Renal pelvis (tissue), 4 donors: ENCODE data around the gene HSPA1A. TPM values are rescaled to one million over a fixed set of nuclear protein-coding genes. Genes with fewer than 3 reads are reported as not detected.
"Not testable (repeated sequence)": the region's sequence is repeated elsewhere in the genome, so short reads cannot be mapped to it uniquely, and the experiment has no call there.

Experiments
- DNase-seq: peaks from one replicate; pipeline ENCODE4 v3.0.0-alpha.2; 2013
- polyA plus RNA-seq, 3 donors: library from polyadenylated mRNA; unstranded; fragments of 120-200 nt; gene quantifications; one replicate each; pipeline ENCODE4 v1.2.1, GENCODE V29; 2013; ENCODE audit not compliant: insufficient read length in 3 of 3

HSPA1A gene
- polyA plus RNA-seq, 3 donors = 104 to 122 (median 112) TPM

DNA sequence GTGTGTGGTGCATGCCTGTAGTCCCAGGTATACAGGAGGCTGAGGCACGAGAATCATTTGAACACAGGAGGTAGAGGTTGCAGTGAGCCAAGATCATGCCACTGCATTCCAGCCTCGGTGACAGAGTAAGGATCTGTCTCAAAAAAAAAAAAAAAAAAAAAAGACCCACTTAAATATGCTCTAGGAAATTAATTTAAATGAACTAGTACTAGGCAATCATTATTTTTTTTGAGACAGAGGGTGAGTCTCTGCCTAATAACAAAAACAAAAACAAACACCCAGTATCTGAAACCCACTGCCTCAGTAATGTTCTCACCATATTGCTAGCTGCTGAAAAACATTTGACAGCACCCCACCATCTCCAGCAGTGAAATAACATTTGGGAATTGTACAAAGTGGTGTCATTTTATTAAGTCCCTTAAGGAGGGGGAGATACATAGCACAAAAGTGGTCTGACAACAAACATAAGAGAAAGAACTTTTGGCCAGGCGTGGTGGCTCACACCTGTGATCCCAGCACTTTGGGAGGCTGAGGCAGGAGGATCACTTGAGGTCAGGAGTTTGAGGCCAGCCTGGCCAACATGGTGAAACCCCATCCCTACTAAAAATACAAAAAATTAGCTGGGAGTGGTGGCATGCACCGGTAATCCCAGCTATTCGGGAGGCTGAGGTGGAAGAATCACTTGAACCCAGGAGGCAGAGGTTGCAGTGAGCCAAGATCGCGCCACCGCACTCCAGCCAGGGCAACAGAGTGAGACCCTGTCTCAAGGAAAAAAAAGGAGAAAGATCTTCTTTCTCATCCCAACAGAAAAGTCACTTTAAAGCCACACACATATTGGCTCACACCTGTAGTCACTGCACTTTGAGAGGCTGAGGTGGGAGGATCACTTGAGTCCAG, 14.1 kb upstream of the HSPA1A start:
- not testable (repeated sequence) for DNase-seq

DNA sequence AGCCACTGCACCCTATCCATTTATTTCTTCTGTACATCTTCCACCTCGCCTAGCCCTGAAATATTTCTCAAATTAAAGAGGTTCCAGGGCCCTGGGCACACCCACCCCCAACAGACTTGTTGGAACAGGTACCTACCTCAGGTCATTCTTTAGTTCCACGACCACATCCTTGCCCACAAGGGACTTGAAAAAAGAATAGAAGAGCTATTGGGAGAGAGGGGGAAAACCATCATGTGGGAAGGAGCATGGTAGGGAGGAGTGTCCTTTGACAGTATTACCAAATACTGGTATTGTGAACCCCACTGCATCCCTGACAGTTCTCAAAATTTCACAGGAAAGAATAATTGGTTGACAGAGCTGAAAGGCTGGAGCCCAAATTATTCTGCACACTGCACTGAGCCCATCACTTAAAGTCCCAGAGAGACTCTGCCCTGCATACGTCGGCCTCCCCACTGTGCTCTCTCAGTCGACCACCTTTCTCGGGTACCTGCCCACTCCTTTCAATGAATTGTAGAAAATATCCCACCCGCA, 9.3 kb upstream of the HSPA1A start:
- no peak for DNase-seq

DNA sequence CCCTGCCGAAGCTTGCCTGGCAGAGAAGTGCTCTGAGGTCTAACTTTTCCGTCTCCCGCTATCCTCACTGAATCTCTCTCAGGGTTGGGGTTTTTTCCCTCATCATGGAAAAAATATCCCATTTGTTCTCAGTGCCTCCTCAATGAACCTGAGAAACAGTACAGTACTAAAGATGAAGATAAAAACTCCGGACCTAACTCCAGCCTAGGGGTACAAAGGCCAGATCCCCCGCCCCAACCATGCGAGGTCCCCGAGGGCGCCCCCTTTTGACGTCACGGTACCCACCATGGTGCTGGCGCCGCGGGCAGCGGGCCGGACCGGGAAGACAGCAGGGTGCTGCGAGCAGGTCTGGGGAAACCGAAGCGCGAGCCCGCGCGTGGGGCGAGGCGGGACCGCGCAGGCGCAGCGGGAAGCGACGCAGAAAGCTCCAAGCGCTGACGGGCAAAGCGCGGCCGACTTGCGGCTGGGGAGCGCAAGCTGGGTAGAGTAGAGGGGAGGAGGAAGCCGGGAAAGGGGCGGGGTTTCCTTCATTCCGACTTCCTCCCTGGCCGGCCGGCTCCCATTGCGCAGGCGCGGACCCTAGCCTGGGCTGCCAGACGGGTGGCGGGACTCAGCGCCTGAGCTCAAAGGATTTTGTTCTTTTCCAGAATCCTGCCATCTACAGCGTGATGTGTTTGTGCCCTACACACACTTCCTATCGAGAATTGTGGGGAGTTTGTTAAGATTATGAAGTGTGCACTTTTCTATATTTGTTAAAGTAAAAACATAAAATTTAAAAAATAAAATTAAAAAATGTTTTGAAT, 8.7 kb upstream of the HSPA1A start, which contains the start of gene LSM2:
Gene LSM2, minus strand, starts transcription at position 497 of the 803 bp plus-strand sequence. Its CDS starts 209 bp downstream, at position 288.
- peak; percentile 98 for DNase-seq

DNA sequence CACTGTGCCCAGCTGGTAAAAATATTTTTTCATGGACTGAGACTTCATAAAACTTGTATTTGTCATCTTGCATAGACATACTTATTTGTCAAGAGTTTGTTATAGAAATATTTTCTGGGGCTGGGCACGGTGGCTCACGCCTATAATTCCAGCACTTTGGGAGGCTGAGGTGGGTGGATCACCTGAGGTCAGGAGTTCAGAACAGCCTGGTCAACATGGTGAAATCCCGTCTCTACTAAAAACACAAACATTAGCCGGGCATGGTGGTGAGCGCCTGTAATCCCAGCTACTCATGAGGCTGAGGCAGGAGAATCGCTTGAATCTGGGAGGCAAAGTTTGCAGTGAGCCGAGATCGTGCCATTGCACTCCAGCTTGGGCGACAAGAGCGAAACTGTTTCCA, 6.7 kb upstream of the HSPA1A start:
- not testable (repeated sequence) for DNase-seq

DNA sequence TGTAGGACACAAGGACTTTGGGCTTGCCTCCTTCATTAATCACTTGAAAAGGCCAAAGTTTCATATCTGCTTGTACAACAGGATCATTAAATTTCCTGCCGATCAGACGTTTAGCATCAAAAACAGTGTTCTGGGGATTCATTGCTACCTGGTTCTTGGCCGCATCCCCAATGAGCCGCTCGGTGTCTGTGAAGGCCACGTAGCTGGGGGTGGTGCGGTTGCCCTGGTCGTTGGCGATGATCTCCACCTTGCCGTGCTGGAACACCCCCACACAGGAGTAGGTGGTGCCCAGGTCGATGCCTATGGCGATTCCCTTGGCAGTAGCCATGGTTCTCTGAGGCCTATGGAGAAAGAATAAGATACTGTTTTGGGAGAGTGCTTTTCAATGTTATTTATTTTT, 3.7 kb upstream of the HSPA1A start:
- no peak for DNase-seq

DNA sequence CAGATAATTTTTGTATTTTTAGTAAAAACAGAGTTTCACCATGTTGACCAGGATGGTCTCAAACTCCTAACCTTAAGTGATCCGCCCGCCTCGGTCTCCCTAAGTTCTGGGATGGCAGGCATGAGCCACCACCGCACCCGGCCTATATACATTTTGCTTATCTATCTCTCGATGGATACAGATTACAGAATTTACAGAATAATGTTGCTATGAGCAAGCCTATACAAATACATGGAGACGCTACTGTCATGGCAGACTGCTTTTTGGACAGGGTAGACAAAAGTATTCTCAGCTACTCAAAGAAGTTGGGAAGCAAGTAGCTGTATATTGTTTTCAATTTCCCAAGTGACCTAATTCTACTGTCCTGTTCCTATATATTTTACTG, 1.9 kb upstream of the HSPA1A start:
- DNase-seq = no peak

DNA sequence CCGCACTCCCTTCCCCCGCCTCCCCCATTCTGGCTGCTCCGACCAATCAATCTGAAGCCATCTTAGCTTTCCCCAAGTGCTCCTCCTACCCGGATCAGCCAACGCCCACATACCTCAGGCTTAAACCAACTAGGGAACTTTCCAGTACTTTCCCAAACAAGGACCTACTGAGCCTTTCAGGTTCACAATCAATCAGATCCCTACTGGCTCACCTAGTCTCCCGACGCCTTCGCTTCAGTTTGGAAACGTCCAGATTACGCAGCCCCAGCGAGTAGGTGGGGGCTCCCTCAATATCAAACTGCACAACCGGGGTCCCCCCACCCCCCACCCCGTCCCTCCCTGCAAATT, 692 bp upstream of the HSPA1A start:
- DNase-seq = peak; percentile 97

DNA sequence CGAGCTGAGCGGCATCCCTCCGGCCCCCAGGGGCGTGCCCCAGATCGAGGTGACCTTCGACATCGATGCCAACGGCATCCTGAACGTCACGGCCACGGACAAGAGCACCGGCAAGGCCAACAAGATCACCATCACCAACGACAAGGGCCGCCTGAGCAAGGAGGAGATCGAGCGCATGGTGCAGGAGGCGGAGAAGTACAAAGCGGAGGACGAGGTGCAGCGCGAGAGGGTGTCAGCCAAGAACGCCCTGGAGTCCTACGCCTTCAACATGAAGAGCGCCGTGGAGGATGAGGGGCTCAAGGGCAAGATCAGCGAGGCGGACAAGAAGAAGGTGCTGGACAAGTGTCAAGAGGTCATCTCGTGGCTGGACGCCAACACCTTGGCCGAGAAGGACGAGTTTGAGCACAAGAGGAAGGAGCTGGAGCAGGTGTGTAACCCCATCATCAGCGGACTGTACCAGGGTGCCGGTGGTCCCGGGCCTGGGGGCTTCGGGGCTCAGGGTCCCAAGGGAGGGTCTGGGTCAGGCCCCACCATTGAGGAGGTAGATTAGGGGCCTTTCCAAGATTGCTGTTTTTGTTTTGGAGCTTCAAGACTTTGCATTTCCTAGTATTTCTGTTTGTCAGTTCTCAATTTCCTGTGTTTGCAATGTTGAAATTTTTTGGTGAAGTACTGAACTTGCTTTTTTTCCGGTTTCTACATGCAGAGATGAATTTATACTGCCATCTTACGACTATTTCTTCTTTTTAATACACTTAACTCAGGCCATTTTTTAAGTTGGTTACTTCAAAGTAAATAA, 2.0 kb downstream of the HSPA1A start:
- not testable (repeated sequence) for DNase-seq

DNA sequence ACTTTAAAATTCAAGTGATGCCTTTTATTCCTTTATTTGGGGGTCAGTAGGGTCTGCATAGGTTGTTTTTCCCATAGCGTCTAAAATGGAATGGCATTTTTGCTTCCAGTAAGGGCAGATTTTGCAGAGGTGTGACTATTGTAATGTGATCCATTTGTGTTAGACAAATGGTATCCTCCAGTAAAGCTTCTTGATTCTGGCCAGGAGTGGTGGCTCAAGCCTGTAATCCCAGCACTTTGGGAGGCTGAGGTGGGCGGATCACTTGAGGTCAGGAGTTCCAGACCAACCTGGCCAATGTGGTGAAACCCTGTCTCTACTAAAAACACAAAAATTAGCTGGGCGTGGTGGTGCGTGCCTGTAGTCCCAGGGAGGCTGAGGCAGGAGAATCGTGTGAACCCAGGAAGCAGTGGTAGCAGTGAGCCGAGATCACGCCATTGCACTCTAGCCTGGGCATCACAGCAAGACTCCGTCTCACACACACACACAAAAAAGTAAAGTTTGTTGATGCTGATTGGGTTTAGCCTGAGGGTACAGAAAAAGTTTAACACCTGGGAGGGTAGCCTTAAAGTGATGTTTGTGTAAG, 2.7 kb downstream of the HSPA1A start:
- DNase-seq = not testable (repeated sequence)

DNA sequence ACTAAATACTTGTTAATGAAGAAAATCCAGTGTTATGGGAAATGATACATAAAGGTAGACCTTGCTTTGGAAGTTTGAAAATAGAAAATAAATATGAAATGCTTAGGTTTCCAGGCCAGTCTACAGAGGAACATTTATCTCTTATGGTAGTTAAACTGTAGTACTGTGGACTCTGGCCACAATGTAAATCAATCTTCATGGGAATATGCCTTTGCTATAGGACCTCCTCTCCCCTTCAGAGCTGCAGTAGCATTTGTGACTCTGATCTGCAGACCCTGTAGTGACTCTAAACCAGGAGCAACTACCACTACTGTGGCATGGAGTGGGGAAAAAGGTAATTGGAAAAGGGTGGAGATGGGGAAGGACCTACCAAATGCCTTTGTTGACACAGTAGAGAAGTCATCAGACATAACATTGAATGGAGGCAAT, 4.5 kb downstream of the HSPA1A start:
- DNase-seq = no peak

DNA sequence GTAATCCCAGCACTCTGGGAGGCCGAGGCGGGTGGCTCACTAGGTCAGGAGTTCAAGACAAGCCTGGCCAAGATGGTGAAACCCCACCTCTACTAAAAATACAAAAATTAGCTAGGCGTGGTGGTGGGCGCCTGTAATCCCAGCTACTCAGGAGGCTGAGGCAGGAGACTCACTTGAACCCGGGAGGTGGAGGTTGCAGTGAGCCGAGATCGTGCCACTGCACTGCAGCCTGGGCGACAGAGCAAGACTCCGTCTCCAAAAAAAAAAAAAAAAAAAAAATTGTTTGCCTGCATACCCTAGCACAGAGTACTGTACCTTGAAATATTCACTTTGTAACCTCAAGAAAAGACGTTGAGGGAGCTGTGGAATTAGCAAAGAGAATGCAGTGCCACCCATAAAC, 5.1 kb downstream of the HSPA1A start:
- not testable (repeated sequence) for DNase-seq

DNA sequence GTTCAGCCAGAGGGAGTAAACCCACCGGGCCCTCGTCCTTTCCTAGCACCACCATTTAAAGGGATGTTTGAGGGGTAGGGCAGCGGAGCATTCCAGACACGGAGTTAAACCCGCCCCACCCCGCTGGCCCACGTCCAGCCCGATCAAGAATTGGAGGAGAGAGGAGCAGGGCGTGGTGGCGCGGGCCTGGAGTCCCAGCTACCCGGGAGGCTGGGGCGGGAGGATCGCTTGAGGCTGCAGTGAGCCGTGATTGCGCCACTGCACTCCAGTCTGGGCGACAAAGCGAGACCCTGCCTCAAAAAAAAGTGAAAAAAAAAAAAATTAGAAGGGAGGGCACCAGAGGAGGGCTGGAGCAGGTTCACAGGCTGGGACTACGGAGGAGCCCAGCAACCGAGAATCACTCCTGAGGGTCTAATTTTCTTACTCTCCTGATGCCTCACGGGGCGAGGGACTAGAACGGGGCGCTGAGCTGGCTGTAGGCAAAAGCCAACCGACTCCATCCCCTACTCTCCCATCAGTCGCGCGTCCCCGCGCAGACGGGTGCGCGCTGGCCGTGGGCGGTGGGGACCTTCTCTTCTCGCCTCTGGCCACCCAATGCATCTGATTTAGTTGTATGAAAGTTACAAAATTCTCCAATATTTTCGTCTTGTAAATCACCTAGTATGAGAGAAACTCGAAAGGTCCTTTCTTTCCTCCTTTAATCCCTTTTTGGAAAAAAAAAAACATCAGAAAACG, 6.1 kb downstream of the HSPA1A start:
- DNase-seq = peak; percentile 59

DNA sequence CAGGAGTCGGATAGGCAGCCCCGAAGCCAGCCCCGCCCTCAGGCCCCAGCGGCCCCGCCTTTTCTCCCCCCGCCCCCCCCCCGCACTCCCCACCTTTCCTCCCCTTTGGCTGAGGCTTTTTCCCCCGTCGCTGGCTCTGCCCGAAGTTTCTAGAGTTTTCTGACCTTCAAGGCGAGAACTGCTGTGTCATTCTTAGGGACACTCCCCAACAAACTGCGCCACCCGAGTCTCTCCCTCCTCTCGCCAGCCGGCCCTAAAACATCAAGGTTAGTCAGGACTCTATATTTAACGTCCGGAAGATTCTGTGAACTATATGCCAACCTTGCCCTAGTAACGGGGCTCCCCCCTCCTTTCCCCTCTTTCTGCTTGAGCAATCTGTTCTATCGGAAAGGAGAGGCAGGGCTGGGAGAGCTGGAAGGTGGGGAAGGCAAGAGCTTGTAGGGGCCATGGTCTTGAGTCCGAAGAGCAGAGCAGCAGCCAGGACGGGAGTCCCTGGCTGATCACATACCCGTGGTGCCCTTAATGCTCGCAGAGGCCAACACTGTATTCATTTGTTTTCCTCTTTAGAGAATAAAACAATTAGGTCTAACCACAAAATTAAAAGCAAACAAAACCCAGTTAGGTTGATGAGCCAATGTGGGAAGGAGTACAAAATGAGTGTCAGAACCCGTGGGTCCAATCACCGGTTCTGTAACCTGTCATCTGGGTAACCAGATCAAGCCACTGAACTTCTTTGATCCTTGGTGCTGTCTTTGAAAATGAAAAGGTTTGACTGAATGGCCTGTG, 6.9 kb downstream of the HSPA1A start:
- peak; percentile 71 for DNase-seq

DNA sequence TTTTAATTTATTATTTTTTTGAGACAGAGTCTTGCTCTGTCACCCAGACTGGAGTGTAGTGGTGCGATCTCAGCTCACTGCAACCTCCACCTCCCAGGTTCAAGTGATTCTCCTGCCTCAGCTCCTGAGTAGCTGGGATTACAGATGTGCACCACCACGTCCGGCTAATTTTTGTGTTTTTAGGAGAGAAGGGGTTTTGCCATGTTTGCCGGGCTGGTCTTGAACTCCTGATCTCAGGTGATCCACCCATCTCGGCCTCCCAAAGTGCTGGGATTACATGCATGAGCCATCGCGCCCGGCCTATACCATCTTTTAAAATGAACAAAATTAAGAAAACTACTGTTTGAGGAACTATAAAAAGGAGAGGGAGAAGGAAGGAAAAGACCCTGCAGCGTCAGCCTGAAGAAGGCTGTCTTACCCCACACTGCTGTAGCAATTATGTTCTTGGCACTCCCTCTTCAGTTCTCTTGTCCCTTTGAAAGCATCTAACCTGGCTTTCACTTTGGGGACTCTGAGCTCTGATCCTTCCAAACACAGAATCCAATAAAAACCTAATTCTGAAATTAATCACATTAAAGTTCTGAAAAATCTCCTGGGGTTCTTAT, 8.4 kb downstream of the HSPA1A start:
- not testable (repeated sequence) for DNase-seq

DNA sequence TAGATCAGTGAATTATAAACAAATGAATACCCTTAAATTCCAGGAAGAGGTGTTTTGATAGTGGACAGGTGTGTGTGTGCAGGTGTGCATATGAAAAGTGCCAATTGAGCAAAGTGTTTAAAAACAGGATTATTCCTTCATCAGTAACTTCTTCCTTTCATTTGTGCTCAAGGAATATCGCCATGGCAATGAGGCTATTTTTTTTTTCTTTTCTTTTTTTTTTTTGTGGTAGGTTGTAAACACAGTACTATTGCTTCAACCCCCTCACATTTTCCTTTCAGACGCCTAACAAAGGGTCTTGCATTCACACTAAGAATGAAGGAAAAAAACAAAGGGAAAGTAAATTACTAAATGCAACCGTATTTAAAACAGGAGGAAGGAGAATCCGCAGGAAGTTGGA, 10.2 kb downstream of the HSPA1A start:
- DNase-seq = no peak

DNA sequence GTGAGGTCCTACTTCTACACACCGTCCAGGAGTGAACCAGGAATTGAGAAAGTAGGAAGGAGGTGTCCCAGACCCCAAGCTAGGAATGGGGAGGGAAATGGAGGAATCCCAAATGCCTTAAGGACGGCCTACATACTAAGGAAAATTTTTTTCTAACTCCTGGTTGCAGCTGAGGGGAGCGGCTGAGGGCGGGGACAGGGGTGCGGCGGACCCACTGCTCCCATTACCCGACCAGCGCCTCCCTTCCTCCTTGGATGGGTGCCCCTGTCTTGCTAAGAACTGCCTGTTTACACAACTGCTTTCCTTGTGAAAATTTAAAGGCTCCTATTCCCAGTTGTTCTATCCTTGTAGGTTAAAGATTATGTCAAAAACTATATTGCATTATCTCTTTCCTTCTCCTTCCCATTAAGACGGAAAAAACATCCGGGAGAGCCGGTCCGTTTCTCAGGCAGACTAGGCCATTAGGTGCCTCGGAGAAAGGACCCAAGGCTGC, 11.5 kb downstream of the HSPA1A start:
- no peak for DNase-seq

DNA sequence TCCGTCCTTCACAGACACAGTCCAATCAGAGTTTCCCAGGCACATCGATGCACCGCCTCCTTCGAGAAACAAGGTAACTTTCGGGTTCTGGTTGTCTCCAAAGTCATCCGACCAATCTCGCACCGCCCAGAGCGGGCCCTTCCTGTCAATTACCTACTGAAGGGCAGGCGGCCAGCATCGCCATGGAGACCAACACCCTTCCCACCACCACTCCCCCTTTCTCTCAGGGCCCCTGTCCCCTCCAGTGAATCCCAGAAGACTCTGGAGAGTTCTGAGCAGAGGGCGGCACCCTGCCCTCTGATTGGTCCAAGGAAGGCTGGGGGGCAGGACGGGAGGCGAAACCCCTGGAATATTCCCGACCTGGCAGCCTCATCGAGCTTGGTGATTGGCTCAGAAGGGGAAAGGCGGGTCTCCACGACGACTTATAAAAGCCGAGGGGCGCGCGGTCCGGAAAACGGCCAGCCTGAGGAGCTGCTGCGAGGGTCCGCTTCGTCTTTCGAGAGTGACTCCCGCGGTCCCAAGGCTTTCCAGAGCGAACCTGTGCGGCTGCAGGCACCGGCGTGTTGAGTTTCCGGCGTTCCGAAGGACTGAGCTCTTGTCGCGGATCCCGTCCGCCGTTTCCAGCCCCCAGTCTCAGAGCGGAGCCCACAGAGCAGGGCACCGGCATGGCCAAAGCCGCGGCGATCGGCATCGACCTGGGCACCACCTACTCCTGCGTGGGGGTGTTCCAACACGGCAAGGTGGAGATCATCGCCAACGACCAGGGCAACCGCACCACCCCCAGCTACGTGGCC, 12.1 kb downstream of the HSPA1A start, which contains the start of gene HSPA1B:
Gene HSPA1B, plus strand, starts transcription at position 453 of the 794 bp plus-strand sequence. Its CDS starts 213 bp downstream, at position 666.
- peak; percentile 100 for DNase-seq

DNA sequence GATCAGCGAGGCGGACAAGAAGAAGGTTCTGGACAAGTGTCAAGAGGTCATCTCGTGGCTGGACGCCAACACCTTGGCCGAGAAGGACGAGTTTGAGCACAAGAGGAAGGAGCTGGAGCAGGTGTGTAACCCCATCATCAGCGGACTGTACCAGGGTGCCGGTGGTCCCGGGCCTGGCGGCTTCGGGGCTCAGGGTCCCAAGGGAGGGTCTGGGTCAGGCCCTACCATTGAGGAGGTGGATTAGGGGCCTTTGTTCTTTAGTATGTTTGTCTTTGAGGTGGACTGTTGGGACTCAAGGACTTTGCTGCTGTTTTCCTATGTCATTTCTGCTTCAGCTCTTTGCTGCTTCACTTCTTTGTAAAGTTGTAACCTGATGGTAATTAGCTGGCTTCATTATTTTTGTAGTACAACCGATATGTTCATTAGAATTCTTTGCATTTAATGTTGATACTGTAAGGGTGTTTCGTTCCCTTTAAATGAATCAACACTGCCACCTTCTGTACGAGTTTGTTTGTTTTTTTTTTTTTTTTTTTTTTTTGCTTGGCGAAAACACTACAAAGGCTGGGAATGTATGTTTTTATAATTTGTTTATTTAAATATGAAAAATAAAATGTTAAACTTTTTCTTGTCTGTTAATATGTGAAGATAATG, 14.4 kb downstream of the HSPA1A start:
- peak; percentile 60 for DNase-seq
